ENCODE data around the gene MINPP1. TPM values are rescaled to one million over a fixed set of nuclear protein-coding genes. Genes with fewer than 3 reads are reported as not detected.
A peak's percentile ranks its signal among the peaks of the same experiment; 100 is the strongest.

The MINPP1 gene
- total and polyA plus RNA-seq, 10 donors: 5.1 to 21.3 (median 10.5) TPM

DNA sequence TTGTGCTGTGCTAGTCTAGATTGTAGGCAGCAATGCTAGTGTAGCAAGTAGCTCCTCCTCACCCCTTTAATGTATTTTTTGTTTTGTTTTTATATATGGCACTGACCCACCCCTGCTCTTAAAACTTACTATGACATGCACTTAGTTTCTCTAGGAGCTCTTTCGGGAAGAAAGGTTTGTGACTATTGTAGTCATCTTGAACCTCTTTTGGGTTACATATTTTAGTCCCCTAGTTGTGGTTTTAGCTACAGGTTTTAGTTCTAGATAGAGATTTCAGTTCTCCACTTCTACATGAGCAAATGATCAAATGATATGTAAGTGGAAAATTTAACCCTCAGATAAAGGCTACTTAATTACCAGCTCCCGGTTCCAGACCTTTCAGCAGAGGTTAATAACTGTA, 14.9 kb downstream of the MINPP1 start:
- no peaks in the 10 kb centered on the region for H3K27me3 ChIP-seq (replicated peaks in 1 of 7)
- intact Hi-C loops (cut with DNase I; ENCODE audit: low total_unique reads): no loop called here
- H3K4me3 ChIP-seq: no peak overlapping the region
- WGBS, 5 donors: 74 to 89% (median 84%) methylated on average over 2 of the region's 2 CpGs
- DNase-seq: no peak
- H3K36me3 ChIP-seq: peaks cover 0 to 89% (median 34%) of the 10 kb centered on the region in 6 donors
- TF ChIP-seq POLR2AphosphoS5 (IDR thresholded peaks at IDR 0.05) (no peak), POLR2A (IDR thresholded peaks at IDR 0.05) (no peak)
- TF ChIP-seq, protein P1, sequence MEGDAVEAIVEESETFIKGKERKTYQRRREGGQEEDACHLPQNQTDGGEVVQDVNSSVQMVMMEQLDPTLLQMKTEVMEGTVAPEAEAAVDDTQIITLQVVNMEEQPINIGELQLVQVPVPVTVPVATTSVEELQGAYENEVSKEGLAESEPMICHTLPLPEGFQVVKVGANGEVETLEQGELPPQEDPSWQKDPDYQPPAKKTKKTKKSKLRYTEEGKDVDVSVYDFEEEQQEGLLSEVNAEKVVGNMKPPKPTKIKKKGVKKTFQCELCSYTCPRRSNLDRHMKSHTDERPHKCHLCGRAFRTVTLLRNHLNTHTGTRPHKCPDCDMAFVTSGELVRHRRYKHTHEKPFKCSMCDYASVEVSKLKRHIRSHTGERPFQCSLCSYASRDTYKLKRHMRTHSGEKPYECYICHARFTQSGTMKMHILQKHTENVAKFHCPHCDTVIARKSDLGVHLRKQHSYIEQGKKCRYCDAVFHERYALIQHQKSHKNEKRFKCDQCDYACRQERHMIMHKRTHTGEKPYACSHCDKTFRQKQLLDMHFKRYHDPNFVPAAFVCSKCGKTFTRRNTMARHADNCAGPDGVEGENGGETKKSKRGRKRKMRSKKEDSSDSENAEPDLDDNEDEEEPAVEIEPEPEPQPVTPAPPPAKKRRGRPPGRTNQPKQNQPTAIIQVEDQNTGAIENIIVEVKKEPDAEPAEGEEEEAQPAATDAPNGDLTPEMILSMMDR (IDR thresholded peaks at IDR 0.05 in 8 of 11, conservative IDR thresholded peaks at IDR 0.05 in 3 of 11): no peak
- H3K27ac ChIP-seq: no peak overlapping the region
- H3K9me3 ChIP-seq: no peaks in the 10 kb centered on the region
- H3K4me1 ChIP-seq: no peaks in the 10 kb centered on the region

- H3K36me3 ChIP-seq: peaks cover 0 to 76% (median 23%) of the 10 kb centered on the region in 6 donors
- no peak overlapping the region for H3K4me3 ChIP-seq
- no peak for DNase-seq
- intact Hi-C loops (cut with DNase I; ENCODE audit: low total_unique reads): no loop called here
- no peaks in the 10 kb centered on the region for H3K4me1 ChIP-seq
- peaks cover 0 to 20% (median 12%) of the 10 kb centered on the region in 8 donors for H3K9me3 ChIP-seq
- H3K27me3 ChIP-seq (replicated peaks in 1 of 7): no peaks in the 10 kb centered on the region
- 90 to 92% (median 90%) methylated on average over 2 of the region's 2 CpGs for WGBS, 5 donors
- no peak overlapping the region for H3K27ac ChIP-seq
- TF ChIP-seq POLR2AphosphoS5 (IDR thresholded peaks at IDR 0.05) (no peak), POLR2A (IDR thresholded peaks at IDR 0.05) (no peak)
These were observed 19.0 kb downstream of the MINPP1 start for GRCh38 chr10:87523731-87524130.

DNA sequence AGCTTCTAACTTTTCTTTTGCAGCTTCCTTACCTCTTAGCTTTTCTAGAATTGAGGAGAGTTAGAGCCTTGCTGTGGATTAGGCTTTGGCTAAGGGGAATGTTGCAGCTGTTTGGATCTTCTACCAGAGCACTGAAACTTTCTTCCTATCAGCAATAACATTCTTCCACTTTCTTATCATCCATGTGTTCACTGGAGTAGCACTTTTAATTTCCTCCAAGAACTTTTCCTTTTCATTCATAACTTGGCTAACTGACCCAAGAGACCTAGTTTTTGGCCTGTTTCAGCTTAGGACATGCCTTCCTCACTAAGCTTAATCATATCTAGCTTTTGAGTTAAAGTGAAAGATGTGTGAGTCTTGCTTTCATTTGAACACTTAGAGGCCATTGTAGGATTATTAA, 19.6 kb downstream of the MINPP1 start:
- H3K27ac ChIP-seq: no peak overlapping the region
- H3K4me3 ChIP-seq: no peak overlapping the region
- H3K27me3 ChIP-seq (replicated peaks in 1 of 7): no peaks in the 10 kb centered on the region
- intact Hi-C loops (cut with DNase I; ENCODE audit: low total_unique reads): no loop called here
- H3K4me1 ChIP-seq: no peaks in the 10 kb centered on the region
- TF ChIP-seq POLR2AphosphoS5 (IDR thresholded peaks at IDR 0.05): no peak
- TF ChIP-seq, protein P1 (IDR thresholded peaks at IDR 0.05 in 8 of 11, conservative IDR thresholded peaks at IDR 0.05 in 3 of 11): no peak
- no peak for TF ChIP-seq POLR2A (IDR thresholded peaks at IDR 0.05)
- H3K9me3 ChIP-seq: peaks cover 0 to 20% (median 12%) of the 10 kb centered on the region in 8 donors
- peaks cover 0 to 72% (median 20%) of the 10 kb centered on the region in 6 donors for H3K36me3 ChIP-seq
- DNase-seq: no peak

- Histone ChIP-seq H3K27ac (peak overlapping the region in 6 of 8 donors; percentile 16 to 60 (median 41)), H3K36me3 (peaks cover 0 to 38% (median 17%) of the 10 kb centered on the region in 6 donors), H3K9me3 (peaks cover 0 to 10% (median 3%) of the 10 kb centered on the region in 8 donors), H3K4me3 (no peak overlapping the region), H3K4me1 (peaks cover 0 to 20% (median 0%) of the 10 kb centered on the region in 6 donors), H3K27me3 (replicated peaks in 1 of 7) (no peaks in the 10 kb centered on the region)
- intact Hi-C loops (cut with DNase I; ENCODE audit: low total_unique reads): loop anchor here (10.0 kb wide), 1 partner anchor 203 kb away; no protein-coding TSS in a partner anchor
- TF ChIP-seq, protein P1 (IDR thresholded peaks at IDR 0.05 in 8 of 11, conservative IDR thresholded peaks at IDR 0.05 in 3 of 11): no peak
- TF ChIP-seq POLR2AphosphoS5 (IDR thresholded peaks at IDR 0.05): no peak
- TF ChIP-seq POLR2A (IDR thresholded peaks at IDR 0.05): no peak
- DNase-seq: no peak
- 32 to 68% (median 50%) methylated on average over 4 of the region's 4 CpGs for WGBS, 5 donors
These were observed 27.4 kb downstream of the MINPP1 start for GRCh38 chr10:87531908-87532622.
